Hematopoietic multipotent progenitor cell treated with erythropoietin and hydrocortisone succinate and interleukin-3 and kit ligand, for 8 days (in vitro differentiated cells): ENCODE measurements around the gene TMEM132D.
"Not testable (repeated sequence)": the region's sequence is repeated elsewhere in the genome, so short reads cannot be mapped to it uniquely, and the experiment has no call there.

Experiments used
- DNase-seq: peaks from one replicate; pipeline ENCODE4 v3.0.0-alpha.2; 2015

Gene TMEM132D

DNA sequence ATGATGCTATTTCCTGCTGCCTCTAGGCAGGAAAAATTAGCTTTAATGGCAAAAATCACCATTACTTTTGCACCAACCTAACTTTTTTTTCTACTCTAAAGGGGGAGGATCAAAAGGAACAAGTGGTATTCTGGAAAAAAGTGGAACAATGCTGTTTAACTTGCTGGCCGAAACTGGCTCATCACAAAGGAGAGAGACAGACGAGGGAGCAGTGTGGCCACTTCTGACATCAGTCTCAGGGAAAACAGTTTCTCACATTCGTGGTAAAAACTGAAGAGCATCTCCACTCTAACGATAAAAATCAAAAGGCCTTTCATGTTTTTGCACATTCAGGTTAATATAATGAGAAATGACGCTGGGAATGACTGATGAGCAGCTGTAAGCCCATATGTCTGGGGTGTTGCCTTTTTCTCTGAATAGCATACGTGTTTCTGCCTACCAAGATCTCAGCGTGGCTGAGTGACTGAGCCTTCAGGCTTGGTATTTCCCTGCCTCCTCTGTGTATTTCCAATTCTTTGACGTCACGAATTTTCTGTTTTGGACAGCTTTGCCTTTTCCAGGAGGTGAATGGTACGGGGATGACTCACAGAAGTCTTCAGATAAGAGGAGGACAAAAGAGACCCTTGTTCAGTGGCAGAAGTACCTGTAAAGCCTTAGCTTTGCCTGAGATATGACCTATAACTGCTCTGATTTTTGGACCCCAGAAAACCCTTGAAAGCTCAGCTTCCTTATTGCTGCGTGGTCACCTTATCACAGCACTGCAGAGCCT is 691.8 kb downstream of the TMEM132D start:
- no peak for DNase-seq

- DNase-seq, result no peak
Observed at GRCh38 chr12:129208566-129208965, 695.3 kb downstream of the TMEM132D start.

GRCh38 chr12:129207084-129207483 is 696.7 kb downstream of the TMEM132D start:
- no peak for DNase-seq

GRCh38 chr12:129203456-129203855 is 700.4 kb downstream of the TMEM132D start:
- no peak for DNase-seq

GRCh38 chr12:129202109-129202814 is 701.6 kb downstream of the TMEM132D start:
- DNase-seq, result no peak

DNA sequence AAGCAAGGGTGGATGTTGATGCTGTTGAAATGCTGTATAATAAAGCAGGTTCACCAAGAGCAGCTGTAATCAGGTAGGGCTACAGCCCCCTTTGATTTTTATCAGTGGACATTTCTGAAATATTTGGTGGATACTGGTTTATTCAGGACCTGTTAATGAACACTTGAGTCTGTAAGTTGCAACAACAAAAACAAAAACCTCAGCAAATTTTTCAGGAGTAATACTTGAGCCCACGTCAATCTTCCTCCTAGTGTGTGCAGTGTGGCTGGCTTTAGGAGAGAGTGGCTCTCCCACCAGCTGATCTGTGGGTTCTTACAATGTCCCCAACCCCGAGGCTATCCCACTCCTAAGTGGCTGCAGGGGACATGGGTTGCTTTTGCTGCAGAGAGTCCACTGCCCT is 702.8 kb downstream of the TMEM132D start:
- DNase-seq, result no peak

- DNase-seq, result no peak
Observed at GRCh38 chr12:129200576-129200975, 703.2 kb downstream of the TMEM132D start.

DNA sequence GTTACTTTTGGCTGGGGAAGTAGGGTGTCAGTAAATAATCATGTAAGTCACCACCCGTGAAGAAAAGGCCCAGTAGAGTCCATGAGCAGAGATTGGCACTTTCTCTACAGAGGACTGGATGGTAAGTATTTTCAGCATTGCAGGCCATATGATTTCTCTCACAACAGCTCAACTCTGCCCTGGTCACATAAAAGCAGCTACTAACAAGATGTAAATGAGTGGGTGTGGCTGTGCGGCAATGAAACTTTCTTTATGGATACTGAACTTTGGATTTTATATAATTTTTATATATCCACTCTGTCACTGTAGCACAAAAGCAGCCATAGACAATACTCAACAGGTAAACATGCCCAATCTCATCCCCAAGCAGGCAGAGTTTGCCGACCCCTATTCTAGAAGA is 706.9 kb downstream of the TMEM132D start:
- no peak for DNase-seq

DNA sequence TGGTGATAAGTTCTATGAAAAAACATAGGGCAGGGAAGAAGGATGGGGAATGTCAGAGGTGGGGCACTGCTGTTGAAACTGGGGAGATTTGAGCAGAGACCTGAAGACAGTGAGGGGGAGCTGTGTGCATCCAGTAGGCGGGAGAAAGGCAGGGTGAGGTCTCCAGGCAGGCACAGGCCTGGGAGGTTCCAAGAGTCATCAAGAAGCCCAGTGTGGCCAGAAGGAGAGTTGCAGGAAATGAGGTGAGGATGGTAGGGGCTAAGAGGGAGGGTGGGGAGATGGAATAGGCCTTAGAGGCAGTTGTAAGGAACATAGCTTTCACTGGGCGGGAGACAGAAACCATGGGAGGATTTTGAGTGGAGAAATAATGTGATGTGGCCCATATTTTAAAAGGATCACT is 708.7 kb downstream of the TMEM132D start:
- no peak for DNase-seq

GRCh38 chr12:129193263-129193871 is 710.5 kb downstream of the TMEM132D start:
- peak; percentile 45 for DNase-seq

- no peak for DNase-seq
Observed at GRCh38 chr12:129190827-129191226, 713.0 kb downstream of the TMEM132D start.

GRCh38 chr12:129189879-129190278 is 713.9 kb downstream of the TMEM132D start:
- DNase-seq, result not testable (repeated sequence)

DNA sequence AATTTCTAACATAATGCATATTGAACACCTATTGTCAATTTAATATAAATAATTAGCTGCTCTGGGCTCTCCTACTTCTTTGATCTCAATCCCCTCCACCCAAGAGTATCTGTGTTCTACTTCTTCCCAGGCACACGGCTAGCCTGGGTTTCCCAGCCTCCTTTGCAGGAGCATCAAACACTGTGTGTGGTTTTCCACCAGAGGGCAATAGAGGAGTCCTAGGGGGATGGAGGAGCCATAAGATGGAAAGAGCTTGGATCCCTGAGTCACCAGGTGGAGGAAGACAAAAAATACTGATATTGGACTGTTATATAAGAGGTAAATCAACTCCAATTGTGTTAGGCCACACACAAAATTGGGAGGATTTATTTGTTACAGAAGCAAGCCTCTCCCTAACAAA is 716.9 kb downstream of the TMEM132D start:
- no peak for DNase-seq

- no peak for DNase-seq
Observed at GRCh38 chr12:129185855-129186254, 718.0 kb downstream of the TMEM132D start.

- no peak for DNase-seq
Observed at GRCh38 chr12:129184127-129184928, 719.5 kb downstream of the TMEM132D start.

- no peak for DNase-seq
Observed at GRCh38 chr12:129179941-129180553, 723.8 kb downstream of the TMEM132D start.

DNA sequence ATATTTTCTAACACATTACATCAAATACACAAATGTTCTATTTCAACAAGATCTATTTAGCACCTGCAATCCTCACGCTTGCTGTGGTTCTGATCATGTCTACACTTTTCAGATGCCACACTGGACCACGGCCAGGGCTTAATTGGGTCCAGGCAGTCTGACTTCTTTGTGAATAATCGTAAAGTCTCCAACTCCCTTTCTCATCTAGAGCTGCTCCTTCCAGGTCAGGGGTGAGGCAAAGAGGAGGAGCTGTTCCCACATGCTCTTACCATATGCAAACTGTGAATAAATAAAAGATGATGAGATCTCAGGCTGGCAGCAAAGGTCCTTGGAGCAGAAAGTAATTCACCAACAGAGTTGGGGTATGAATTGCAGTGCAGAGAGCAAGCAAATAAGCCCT is 733.9 kb downstream of the TMEM132D start:
- DNase-seq, result no peak

GRCh38 chr12:129163861-129164260 is 740.0 kb downstream of the TMEM132D start:
- DNase-seq, result no peak

DNA sequence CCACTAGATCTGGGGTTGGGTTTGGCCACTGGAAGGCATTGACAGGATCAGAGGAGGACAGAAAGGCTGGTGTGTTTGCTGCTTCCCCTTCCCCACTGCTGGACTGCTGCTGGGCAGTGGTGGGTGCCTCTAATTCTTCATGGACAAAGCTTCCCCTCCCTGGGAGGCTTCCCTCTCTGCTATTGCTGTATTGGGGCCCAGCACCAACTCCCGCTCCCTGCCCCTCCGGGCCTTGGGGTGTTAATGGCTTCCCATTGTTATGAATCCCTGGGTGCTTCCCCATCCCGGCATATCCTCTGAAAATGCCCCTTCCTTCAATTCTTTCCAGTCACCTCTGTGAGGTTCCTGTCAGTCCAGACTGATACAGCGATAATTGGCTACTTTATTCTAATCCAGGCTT is 740.4 kb downstream of the TMEM132D start:
- DNase-seq, result no peak

- no peak for DNase-seq
Observed at GRCh38 chr12:129162805-129163204, 741.0 kb downstream of the TMEM132D start.

DNA sequence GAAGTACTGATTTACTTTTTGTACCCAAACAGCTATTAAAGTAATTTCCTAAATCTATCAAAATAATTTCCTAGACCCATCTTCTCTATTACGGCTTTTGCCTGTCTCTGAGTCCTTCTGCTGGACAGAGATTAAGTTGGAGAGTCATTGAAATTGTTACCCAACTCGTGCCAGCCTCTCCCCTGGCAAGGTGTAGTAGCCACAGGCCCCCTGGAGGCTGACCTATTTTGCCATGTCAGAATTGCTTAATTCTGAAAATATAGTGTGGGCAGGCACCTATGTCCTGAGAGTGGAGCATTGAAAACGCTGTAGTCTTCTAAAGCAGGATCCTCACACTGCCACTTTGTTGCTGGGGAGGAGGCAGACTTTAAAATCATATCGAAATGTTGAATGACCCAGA is 742.3 kb downstream of the TMEM132D start:
- DNase-seq, result no peak

GRCh38 chr12:129160282-129160681 is 743.5 kb downstream of the TMEM132D start:
- DNase-seq, result no peak
